Right lung (tissue), 5 donors: ENCODE data around the gene TCIRG1. TPM values are rescaled to one million over a fixed set of nuclear protein-coding genes. Genes with fewer than 3 reads are reported as not detected.

Source experiments
- DNase-seq, 2 donors: peaks; one replicate each; pipeline ENCODE4 v3.0.0-alpha.2; 2013
- polyA plus RNA-seq, 5 donors: library from polyadenylated mRNA; unstranded; fragments of 120-200 nt; gene quantifications; one replicate each; pipeline versions ENCODE4 v1.2.1 to v1.2.3, GENCODE V29; 2013; ENCODE audit warnings: inconsistent platforms in 1 of 5, low replicate concordance in 1 of 5; ENCODE audit not compliant: insufficient read length in 5 of 5, insufficient read depth in 1 of 5

TCIRG1 gene
- polyA plus RNA-seq, 5 donors = 27.8 to 46.0 (median 37.7) TPM

GRCh38 chr11:68051191-68052136, 12.6 kb downstream of the TCIRG1 start:
- no peak for DNase-seq

DNA sequence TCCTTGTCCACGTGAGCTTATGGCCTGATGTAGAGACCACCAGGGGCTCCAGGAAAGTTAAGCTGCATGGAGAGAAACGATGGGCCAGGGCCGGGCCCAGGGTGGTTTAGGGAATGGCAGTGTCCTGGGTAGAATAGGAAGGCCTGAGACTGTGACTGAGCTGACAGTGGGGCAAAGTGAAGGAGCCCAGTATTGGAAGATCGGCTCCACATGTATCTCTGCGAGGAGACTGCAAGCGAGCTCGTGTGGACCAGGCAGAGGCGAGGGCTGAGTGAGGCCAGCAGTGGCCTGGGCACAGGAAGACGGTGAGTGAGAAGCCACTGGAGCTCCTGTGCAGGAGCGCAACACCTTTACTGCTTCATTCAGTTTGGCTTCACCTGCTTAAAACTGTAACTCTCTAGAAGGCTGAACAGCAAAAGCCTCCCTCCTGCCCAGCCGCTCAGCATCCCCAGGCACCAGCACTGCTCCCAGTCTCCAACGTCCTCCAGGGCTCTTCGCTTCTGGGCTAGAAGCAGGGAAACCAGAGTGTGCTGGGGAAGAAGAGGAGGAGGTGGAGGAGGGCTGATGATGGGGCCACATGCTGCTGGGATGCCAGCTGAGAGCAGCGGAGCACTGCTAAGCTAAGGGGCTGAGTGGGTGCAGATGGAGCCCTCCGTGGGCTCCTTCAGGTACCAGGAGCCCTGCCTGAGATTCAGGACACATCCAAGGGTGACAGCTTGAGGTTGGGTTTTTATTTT, 13.5 kb downstream of the TCIRG1 start:
- DNase-seq = no peak

DNA sequence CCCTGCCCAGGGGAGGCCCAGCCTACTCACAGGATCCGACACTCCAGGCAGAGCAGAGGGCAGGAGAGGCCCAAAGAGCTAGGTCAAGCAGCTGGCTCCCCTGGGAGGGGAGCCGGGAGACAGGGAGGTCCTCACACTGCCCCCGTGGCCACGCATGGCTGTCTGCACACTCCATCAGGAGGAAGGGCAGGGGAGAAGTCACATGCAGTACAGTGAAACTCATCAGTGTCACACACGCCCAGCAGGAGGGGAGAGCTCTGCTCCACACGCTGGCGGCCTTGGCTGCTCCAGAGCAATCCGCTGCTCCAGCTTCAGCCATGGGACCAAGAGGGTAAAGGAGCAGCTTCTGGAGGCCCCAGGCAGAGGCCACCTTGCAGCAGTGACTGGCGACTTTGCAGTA, 14.3 kb downstream of the TCIRG1 start:
- no peak for DNase-seq

DNA sequence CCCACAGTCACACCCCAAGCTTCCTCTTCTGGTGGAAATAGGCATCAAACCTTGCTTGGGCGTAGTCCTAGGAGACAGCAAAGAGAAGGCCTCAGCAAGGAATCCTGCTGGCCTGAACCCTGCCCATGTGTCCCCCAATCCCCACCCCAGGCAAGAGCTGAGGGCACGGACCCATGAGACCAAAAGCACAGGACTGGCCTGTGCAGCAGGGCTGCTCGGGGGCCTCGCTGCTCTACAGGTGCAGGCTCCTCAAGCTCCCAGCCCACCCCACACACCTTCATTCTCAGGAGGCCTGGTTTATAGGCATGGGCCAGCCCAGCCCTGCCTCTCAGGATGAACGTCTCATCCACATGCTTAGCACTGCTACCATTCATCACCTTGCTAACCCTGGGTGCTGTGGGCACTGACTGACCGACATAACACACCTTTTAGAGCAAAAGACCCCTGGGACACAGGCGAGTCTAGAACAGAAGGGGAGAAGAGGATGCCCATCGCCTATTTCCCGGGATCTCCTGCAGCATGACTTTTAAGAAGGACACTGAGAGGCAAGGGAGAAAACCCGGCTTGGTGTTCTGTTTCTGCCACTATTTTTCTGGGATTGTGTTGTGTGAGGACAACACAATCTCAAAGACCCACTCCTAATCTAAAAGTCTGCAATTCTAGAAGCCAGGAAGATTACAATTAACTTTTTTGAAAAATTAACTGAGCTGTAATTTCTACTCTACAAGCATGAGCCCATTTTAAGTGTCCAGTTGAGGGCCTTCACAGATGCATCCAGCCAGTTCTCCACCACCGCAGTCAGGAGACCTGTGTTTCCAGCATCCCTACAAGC, 15.4 kb downstream of the TCIRG1 start:
- no peak for DNase-seq

GRCh38 chr11:68056317-68057285, 17.8 kb downstream of the TCIRG1 start:
- DNase-seq = no peak

DNA sequence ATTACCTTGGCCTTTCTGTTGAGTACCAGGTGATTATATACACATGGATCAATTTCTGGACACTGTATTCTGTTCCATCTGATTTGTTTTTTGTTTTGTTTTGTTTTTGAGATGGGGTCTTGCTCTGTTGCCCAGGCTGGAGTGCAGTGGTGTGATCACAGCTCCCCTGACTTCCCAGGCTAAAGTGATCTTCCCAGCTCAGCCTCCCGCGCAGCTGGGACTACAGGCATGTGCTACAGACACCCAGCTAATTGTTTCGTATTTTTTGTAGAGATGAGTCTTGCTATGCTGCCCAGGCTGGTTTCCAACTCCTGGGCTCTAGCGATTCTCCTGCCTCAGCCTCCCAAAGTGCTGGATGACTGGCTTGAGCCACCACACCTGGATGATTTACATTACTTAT, 19.0 kb downstream of the TCIRG1 start:
- no peak for DNase-seq

DNA sequence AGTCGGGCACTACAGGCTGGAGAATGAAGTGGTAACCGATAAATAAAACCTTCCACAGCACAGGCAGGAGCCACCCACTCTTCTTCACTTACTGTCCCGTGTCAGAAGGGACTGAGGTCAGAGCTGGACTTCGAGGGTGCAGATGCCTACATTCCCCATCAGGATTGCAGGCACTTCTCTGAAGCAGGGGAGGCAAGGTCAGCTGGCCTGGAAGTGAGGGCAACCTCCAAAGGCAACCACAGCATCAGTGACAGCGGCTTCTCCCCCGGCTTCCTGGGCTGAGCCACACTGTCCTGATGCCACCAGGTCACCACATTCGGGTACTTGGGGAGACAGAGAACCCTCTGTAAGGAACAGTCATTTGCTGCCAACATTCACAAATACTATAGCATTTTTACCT, 22.7 kb downstream of the TCIRG1 start:
- no peak for DNase-seq

DNA sequence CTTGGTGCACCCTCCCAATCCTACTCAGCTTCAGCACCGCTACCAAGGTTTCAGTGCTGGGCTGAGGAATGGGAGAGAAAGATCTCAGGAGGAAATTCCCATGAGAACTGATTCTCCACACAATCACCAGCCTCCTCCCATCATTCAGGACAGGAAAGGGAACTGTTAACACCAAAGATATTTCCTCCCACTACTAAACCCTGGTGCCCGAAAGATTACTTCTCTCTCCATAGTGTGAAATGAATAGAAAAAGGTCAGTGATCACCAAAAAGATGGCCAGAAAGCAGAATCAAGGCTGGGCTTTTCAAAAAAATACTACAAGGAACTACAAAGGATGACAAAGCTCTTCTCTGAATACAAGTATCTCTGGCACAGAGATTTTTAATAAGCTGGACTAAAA, 26.1 kb downstream of the TCIRG1 start:
- DNase-seq = no peak

DNA sequence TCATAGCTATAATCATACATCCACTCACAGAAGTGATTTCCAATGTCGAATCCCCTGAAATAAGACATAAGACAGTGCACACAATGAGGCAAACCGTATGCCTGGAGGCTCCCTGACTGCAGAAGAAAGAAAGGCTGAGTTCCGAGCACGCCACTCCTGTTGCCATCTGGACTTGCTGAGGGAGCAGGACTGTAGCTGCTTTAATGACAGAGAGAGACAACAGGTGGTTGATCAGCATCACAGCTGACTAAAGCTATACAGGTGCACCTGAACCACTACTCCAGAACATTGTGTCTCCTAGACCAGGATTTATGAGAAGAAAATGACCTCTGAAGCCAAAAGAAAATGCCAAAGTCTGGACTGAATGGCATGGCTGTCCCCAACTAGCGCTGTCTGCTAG, 27.0 kb downstream of the TCIRG1 start:
- no peak for DNase-seq

- DNase-seq = no peak
Measured at GRCh38 chr11:68066742-68067141, 27.9 kb downstream of the TCIRG1 start.

GRCh38 chr11:68067991-68068390, 29.2 kb downstream of the TCIRG1 start:
- no peak for DNase-seq

DNA sequence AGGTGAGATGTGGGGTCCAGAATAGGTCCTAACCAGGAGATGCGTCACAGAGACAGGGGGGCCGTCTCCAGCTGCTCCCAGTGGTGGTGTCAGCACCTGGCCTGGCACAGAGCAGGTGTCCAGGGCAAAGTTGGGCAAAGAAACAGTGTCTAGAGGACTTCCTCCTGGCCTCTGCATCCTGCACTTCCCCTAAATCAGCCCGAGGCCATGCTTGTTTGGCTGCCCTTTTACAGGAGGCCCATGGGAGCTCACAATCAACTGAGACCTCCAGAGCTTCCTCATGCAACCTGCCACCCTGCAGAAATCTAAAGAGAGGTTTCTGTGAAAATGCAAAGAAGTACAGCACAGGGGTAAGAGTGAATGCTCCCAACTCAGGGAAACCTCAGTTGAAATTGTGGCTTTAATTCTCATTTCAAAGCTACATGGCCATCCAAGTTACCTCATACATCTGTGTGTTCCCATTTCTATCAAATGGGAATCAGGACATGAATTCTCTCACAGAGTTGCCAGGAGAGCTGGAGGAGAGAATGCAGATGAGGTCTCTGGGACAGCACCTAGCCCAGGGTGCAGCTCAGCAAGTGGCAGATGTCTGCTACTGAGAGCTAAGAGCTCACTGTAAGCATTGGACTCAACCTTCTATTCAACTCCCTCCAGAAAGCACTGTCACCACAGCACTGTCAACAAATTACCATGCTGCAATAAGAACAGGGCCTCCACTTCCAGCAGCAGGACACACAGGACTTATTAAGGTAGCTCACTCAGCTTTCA, 32.6 kb downstream of the TCIRG1 start:
- DNase-seq = no peak

- no peak for DNase-seq
Measured at GRCh38 chr11:68074584-68075352, 35.9 kb downstream of the TCIRG1 start.

DNA sequence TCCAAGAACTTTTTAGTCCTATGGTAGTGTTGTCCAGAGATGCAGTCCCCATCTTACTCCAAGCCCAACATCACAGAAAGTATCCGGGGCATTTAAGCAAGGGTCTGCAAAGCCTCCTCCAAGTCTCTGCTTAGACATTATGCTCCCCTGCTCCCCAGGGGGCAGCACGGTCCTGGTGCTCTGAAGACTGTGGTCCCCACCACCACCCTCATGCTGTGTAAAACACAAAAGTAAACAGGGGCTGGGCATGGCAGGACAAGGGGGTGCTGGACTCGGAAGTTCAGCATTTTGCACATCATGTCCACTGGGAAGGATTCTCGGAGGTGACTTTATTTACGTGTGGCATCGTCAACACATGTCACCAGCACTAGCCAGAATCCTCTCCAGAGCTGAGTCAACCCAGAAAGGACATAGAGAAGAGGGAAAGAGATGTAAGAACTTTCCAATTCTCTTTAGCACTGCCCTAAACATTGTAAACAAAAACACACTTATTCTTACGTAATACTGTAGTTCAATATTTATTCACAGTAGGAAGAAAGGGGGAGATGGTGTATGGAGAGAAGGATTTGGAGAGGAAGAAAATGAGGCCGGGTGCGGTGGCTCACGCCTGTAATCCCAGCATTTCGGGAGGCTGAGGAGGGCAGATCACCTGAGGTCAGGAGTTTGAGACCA, 37.7 kb downstream of the TCIRG1 start:
- no peak for DNase-seq

DNA sequence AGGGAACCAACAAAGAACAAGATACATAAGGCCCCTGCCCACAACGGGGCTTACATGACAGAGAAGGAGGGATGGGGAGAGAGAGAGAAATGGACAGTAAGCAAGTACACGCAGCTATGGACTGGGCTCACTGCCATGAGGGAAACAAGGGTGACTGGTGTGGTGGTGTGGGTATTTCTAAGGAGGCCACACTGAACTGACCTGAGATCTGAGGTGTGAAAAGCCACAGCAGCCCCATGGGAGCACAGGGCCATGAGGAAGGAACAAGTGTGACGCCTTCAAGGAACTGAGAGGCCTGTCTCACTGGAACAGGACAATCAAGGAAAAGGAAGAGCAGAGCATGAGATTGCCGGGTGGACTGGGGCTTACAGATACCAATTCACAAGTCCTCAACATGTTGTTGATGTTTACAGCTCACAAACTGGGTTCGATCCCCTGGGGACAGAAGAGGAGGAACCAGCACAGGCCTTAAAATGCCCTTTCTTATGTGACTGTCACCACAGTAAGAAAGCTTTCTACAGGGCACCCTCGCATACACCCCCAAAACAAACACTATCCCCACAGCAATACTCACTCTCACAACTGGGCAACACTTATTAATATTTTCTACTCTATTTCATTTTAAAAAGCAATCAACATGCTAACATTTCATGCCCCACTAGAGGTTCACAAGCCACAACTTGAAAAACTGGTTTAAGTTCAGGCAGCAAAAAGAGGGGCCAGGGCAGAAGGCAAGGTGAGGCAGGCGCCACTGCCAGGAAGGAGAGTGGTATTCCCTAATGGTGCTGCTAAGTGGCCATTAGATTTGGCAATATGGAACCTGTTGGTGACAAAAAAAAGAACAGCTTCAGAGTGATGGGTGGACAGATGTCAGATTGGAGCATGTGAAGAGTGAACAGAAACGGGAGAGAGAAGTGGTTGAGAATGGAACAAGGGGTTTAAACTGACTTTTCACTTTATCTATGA, 39.1 kb downstream of the TCIRG1 start:
- no peak for DNase-seq

DNA sequence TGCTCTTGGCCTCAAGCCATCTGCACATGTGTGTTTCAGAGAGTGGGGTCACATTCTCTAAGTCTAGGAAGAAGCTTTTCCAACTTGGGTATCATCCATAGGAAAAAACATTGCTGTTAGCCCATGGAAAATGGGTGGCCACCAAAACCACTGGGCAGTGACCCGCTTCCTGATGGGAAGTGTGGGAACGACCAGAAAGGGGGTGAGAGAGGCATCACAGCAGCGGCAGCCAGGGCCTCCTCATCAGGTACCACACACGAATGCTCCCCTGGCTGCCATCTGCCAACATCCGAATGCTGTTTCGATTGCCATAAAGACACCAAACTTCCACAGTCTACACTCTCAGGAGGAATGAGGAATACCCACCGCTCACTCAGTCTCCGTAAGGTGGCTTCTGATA, 42.0 kb downstream of the TCIRG1 start:
- DNase-seq = no peak

DNA sequence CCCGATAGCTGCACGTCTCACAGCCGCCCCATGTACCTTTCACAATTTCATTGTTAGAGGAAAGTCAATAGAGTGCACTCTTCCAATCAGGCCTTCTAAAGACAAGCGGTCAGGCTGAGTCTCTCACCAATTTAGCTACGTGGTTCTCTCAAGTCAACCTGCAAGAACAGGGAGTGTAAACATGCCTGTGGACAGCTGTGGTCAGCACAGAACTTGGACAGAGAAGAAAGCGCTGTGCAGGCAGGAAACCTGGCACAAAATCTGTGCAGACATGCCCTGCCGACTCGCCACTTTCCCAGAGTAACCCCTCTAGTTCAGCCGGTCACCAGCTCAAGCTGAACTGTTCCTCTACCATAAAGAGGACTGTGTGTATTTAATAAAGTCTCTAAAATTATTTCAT, 42.9 kb downstream of the TCIRG1 start:
- DNase-seq = no peak

GRCh38 chr11:68082481-68082880, 43.7 kb downstream of the TCIRG1 start:
- no peak for DNase-seq
